Chondrocyte (in vitro differentiated cells): ENCODE data around the gene F13A1. TPM values are rescaled to one million over a fixed set of nuclear protein-coding genes. Genes with fewer than 3 reads are reported as not detected.

Experiments used
- DNase-seq: peaks from one replicate; pipeline ENCODE4 v3.0.0; 2021; ENCODE audit warnings: mixed read lengths, low spot score
- H3K27ac Mint-ChIP-seq: one replicate; pipeline ENCODE4 v1.8.0; 2021; ENCODE audit warnings: mild to moderate bottlenecking, moderate library complexity, mixed read lengths; ENCODE audit not compliant: unreplicated experiment
- H3K27me3 Mint-ChIP-seq: 2 replicates; pipeline ENCODE4 v1.8.0; 2021; ENCODE audit warnings: low read depth, mixed read lengths
- H3K36me3 Mint-ChIP-seq: 2 replicates; pipeline ENCODE4 v1.8.0; 2021; ENCODE audit warnings: low read depth, mixed read lengths
- H3K4me1 Mint-ChIP-seq: 2 replicates; pipeline ENCODE4 v1.8.0; 2021; ENCODE audit warnings: low read depth, mild to moderate bottlenecking, mixed read lengths
- H3K4me3 Mint-ChIP-seq: one replicate; pipeline ENCODE4 v1.8.0; 2021; ENCODE audit warnings: mild to moderate bottlenecking, moderate library complexity, mixed read lengths; ENCODE audit not compliant: unreplicated experiment
- H3K9me3 Mint-ChIP-seq: 2 replicates; pipeline ENCODE4 v1.8.0; 2021; ENCODE audit warnings: low read depth, mixed read lengths
- CTCF ChIP-seq: fragments of 200-600 bp; sonication (generic); IDR thresholded peaks from 2 replicates; pipeline ENCODE4 v1.5.0; 2021; ENCODE audit warnings: antibody characterized with exemption, mild to moderate bottlenecking, moderate library complexity
- total RNA-seq: library from RNA; stranded (reverse); gene quantifications from 3 replicates; pipeline ENCODE4 v1.2.1, GENCODE V29; 2021

F13A1 gene
- total RNA-seq, 1 donor from 2014 or later: 2.7 TPM

DNA sequence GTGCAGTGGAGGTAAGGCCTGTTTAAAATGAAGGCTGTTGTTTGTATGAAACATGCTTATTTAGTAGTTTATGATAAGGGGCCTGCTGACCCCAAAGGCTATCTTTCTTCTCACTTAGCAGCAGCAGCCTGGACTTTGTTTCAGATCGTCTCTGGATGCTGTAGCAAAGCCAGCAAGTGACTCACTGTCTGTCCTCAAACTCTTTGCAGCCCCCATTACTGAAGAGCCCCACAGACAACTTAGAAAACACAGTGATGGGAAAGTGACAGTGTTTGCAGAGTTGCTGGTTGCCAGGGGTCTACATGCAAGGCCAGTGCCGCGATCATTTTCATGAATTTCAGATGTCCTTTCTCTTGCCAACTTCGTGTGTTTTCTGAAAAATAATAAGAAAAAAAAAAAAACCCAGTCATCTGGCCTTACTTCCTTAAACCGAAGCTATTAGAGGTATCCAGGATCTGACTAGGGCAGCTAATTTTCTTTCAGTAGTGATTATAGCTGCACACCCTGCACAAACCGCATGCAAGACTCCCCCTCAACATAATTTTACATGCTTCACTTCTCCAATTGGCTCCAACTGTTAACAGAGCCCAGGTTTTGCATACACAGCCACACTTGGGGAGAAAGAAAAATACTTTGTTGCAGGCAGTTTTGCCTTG lies 11.6 kb upstream of the F13A1 start:
- DNase-seq: no peak
- no peak for TF ChIP-seq CTCF
- Mint-ChIP-seq H3K36me3 (no peaks in the 10 kb centered on the region), H3K27me3 (no peaks in the 10 kb centered on the region), H3K9me3 (peaks cover 3% of the 10 kb centered on the region), H3K4me3 (no peak overlapping the region), H3K4me1 (peaks cover 53% of the 10 kb centered on the region), H3K27ac (peak overlapping the region; percentile 67)

DNA sequence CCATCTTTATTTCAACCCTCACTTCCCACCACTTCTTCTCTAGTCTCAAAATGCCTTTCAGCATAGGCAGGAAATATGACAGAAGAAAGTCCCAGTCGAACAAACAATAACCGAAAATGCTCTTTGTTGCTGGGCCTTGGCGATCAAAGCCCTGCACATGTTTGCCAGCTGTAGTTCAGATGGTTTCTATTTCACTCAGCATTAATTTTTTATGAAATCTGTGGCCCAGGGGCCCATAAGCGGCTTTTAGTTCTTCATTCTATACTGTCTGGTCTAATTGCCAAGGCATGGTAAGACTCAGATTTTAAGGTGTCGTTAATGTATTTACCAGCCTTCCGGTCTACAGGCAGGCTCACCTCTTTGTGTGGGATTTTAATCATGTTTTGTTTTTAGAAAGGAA lies 10.9 kb upstream of the F13A1 start:
- Mint-ChIP-seq H3K27ac (no peak overlapping the region), H3K36me3 (no peaks in the 10 kb centered on the region), H3K4me1 (peaks cover 46% of the 10 kb centered on the region), H3K4me3 (no peak overlapping the region), H3K27me3 (no peaks in the 10 kb centered on the region), H3K9me3 (peaks cover 3% of the 10 kb centered on the region)
- DNase-seq: no peak
- TF ChIP-seq CTCF: no peak

- no peak for DNase-seq
- H3K4me1 Mint-ChIP-seq: peaks cover 38% of the 10 kb centered on the region
- H3K36me3 Mint-ChIP-seq: no peaks in the 10 kb centered on the region
- no peak overlapping the region for H3K4me3 Mint-ChIP-seq
- H3K27ac Mint-ChIP-seq: no peak overlapping the region
- H3K27me3 Mint-ChIP-seq: no peaks in the 10 kb centered on the region
- no peak for TF ChIP-seq CTCF
- peaks cover 1% of the 10 kb centered on the region for H3K9me3 Mint-ChIP-seq
These were observed 9.9 kb upstream of the F13A1 start for GRCh38 chr6:6330407-6330806.

DNA sequence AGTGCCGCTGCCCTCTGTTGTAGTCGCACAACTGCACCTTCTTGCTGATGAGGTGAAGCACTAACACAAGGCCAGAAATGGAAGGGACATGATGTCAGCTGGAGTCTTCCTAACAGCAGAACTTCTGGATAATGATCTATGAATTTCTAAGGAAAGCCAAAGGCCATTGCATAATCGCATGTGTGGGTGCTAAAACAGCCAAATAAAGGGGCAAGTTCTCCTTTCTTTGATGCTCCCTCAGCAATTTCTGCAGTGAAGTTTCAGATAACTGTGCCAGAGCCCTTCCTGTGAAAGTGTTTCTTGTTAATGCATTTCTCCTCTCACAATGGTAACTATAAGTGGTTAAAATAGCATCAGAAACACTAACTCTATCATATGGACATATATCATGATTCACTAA lies 8.0 kb upstream of the F13A1 start:
- no peak overlapping the region for H3K27ac Mint-ChIP-seq
- no peaks in the 10 kb centered on the region for H3K27me3 Mint-ChIP-seq

GRCh38 chr6:6323352-6323751 lies 2.9 kb upstream of the F13A1 start:
- Mint-ChIP-seq H3K36me3 (no peaks in the 10 kb centered on the region), H3K27me3 (no peaks in the 10 kb centered on the region), H3K27ac (no peak overlapping the region), H3K9me3 (no peaks in the 10 kb centered on the region), H3K4me1 (peaks cover 26% of the 10 kb centered on the region), H3K4me3 (no peak overlapping the region)
- no peak for DNase-seq
- no peak for TF ChIP-seq CTCF

More for the DNA sequence above, 8.0 kb upstream of the F13A1 start:
- no peak for DNase-seq
- Mint-ChIP-seq H3K9me3 (no peaks in the 10 kb centered on the region), H3K4me3 (no peak overlapping the region), H3K36me3 (no peaks in the 10 kb centered on the region), H3K4me1 (peaks cover 24% of the 10 kb centered on the region)
- no peak for TF ChIP-seq CTCF
